ENCODE results near the gene ALPL. TPM values are rescaled to one million over a fixed set of nuclear protein-coding genes. Genes with fewer than 3 reads are reported as not detected.

Gene ALPL
- total and polyA plus RNA-seq, 10 of the 15 experiments (the other 5 are each of a cell fraction or from before 2014, with no cell fraction given) = 0.07 to 0.59 (median 0.31) TPM; not detected in 2

GRCh38 chr1:21534146-21534545 lies 24.9 kb downstream of the ALPL start (continued):
- TF ChIP-seq E2F4 (IDR thresholded peaks at IDR 0.05; ENCODE audit: low read depth, low read length) = no peak
- TF ChIP-seq FOS (IDR thresholded peaks at IDR 0.05; ENCODE audit: borderline replicate concordance, extremely low read depth, insufficient read length) = no peak
- no peak for TF ChIP-seq ASH2L (IDR thresholded peaks at IDR 0.05; ENCODE audit: borderline replicate concordance, low read depth)

GRCh38 chr1:21534674-21535378 lies 25.6 kb downstream of the ALPL start:
- Histone ChIP-seq H3K4me3 (no peak overlapping the region), H3K4me2 (ENCODE audit: control insufficient read depth, insufficient read depth) (no peak overlapping the region), H3K9me3 (replicated peaks; ENCODE audit: control insufficient read depth, insufficient read depth, low read length) (no peaks in the 10 kb centered on the region), H3K27ac (ENCODE audit: control insufficient read depth, insufficient read depth) (no peak overlapping the region), H3K79me2 (ENCODE audit: control insufficient read depth, insufficient read depth, low read length) (no peaks in the 10 kb centered on the region), H3K9ac (ENCODE audit: control insufficient read depth, insufficient read depth, low read length) (no peak overlapping the region), H4K20me1 (ENCODE audit: control insufficient read depth, insufficient read depth) (no peaks in the 10 kb centered on the region), H2AFZ (ENCODE audit: control insufficient read depth, low read depth, low read length) (no peak overlapping the region), H3K36me3 (ENCODE audit: control insufficient read depth in 2 of 2, insufficient read depth in 2 of 2, low read length in 1 of 2) (no peaks in the 10 kb centered on the region), H3K4me1 (ENCODE audit: control insufficient read depth, insufficient read depth, low read length) (no peaks in the 10 kb centered on the region), H3K27me3 (replicated peaks in 1 of 2; ENCODE audit: control insufficient read depth in 2 of 2, insufficient read depth in 2 of 2, low read length in 1 of 2) (no peaks in the 10 kb centered on the region; a peak in 1 of 4 replicates)
- ATAC-seq (peak; percentile 95), FAIRE-seq (peak; percentile 90), DNase-seq (ENCODE audit: low read depth, low spot score) (no peak)
- ChIA-PET SMC1A (ENCODE audit: uncharacterized antibody, unreplicated experiment) (interaction anchor here (1.6 to 18.9 kb wide), 4 partner anchors 9 to 167 kb away, joined by 4 to 326 read pairs (median 8); partner anchors contain the start of gene ALPL), POLR2A (no interaction called here), CTCF (interaction anchor here (0.7 to 19.0 kb wide), 15 partner anchors 9 to 632 kb away, joined by 3 to 327 read pairs (median 4); partner anchors contain the start of gene ALPL), RAD21 (ENCODE audit: unreplicated experiment) (interaction anchor here (0.7 to 7.5 kb wide), 7 partner anchors 11 to 163 kb away, joined by 3 to 109 read pairs (median 5); partner anchors contain the start of gene ALPL)
- intact Hi-C loops (cut with micrococcal nuclease; ENCODE audit: unreplicated experiment) = loop anchor here (1.0 kb wide), 1 partner anchor 26 kb away; the partner anchor contains the start of gene ALPL
- WGBS (ENCODE audit: insufficient coverage, insufficient replicate concordance, low lambda C conversion rate, missing lambda C conversion rate) = 30% methylated on average over 11 of the region's 11 CpGs
- BruUV-seq (replicated peaks) = no TSS peak
- in situ Hi-C loops (cut with MboI) = no loop called here
- TF ChIP-seq REST (IDR thresholded peaks at IDR 0.05; ENCODE audit: low read depth, low read length) (peak; percentile 67; the same call in 1 of the 2 replicates), MEF2A (IDR thresholded peaks at IDR 0.05; ENCODE audit: insufficient read depth, low read depth, low read length) (no peak), ZBTB33 (IDR thresholded peaks at IDR 0.05) (no peak), RAD21 (IDR thresholded peaks at IDR 0.05; ENCODE audit: insufficient read depth, low read depth, low read length) (peak; percentile 68), CTCF (IDR thresholded peaks at IDR 0.05 in 2 of 3, conservative IDR thresholded peaks at IDR 0.05 in 1 of 3; ENCODE audit: control insufficient read depth in 2 of 3, extremely low read depth in 1 of 3, insufficient read depth in 1 of 3, low read depth in 3 of 3, low read length in 3 of 3) (peak; percentile 56 to 76 (median 60); a peak in 5 of 6 replicates)

All from GM12878 (cell line).